SK-N-SH (cell line): ENCODE measurements around the gene KCNB1.

Experiments
- CHD2 ChIP-seq: fragments of 150-350 bp; IDR thresholded peaks from 2 replicates; pipeline ENCODE4 v1.6.1; 2018; ENCODE audit warnings: low read length; ENCODE audit not compliant: partially characterized antibody
- CTCF ChIP-seq: fragments of 200-600 bp; sonication (generic); IDR thresholded peaks from 2 replicates; pipeline ENCODE4 v1.6.1; 2017; ENCODE audit warnings: antibody characterized with exemption, mild to moderate bottlenecking, moderate library complexity
- ELF1 ChIP-seq: IDR thresholded peaks from 2 replicates; pipeline ENCODE4 v1.4.0; 2012
- MAX ChIP-seq: IDR thresholded peaks from 2 replicates; pipeline ENCODE4 v1.4.0; 2012; ENCODE audit warnings: low read depth
- RCOR1 ChIP-seq: fragments of 150-350 bp; IDR thresholded peaks from 2 replicates; pipeline ENCODE4 v1.6.1; 2017; ENCODE audit warnings: antibody characterized with exemption, low read length
- TAF1 ChIP-seq: IDR thresholded peaks from 2 replicates; pipeline ENCODE4 v1.6.1; 2012; ENCODE audit warnings: low read depth, mild to moderate bottlenecking, low read length, moderate library complexity, borderline replicate concordance

DNA sequence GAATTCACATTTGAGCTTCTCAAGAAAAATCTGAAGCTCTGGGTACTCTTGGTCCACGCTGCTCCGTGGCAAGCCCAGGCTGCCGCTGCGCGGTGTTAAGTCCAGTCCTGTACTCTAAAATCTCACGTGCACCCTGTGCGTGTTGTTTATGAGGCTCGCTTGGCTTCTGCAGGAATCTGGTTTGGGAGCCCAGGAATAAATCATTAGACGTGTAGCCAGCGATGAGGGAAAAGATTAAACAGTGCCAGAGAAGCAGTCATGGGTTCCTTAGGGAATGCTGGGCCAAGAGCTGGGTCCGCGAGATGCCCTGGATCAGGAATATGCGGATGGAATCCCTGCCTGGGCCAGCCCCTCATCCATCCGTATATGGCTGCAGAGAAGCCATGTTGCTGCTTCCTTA lies 87.3 kb downstream of the KCNB1 start:
- TF ChIP-seq CTCF (no peak), ELF1 (no peak), TAF1 (no peak), MAX (no peak), CHD2 (no peak), RCOR1 (no peak)
